Esophagus muscularis mucosa (tissue), 3 donors: Measurements from ENCODE around the gene VIM.

Experiments used
- CTCF ChIP-seq, 3 experiments: fragments of 200-600 bp in 2 of 3; fragments of 450-650 bp in 1 of 3; sonication (generic) in 2 of 3; IDR thresholded peaks; one replicate each; pipeline ENCODE4 v1.5.1; 2017 to 2019; ENCODE audit warnings: antibody characterized with exemption in 3 of 3, mild to moderate bottlenecking in 2 of 3, moderate library complexity in 1 of 3
- EP300 ChIP-seq: sonication (generic); formaldehyde crosslinking; IDR thresholded peaks from one replicate; pipeline ENCODE4 v1.6.1; 2017; ENCODE audit warnings: antibody characterized with exemption

DNA sequence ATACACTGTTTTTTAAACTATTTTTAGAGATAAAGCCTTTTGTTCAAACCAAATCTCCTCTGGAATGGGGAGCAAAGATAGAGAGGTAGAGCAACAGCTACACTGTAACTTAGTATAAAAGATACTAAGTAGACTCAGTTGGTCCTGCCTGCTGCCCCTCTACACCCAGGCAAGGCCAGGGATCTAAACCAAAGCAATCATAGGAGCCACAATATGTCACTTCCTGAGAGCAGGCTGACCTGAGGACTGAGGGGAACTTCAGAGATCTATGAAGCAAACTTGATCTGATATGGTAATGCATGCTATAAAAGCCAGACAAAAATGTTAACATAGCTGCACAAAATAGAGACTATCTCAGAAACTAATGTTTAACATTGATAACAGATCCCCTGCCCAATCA is 19.6 kb upstream of the VIM start:
- TF ChIP-seq CTCF (IDR thresholded peaks at IDR 0.05) (no peak), EP300 (no peak)
